RWPE2 (cell line): ENCODE data around the gene GALNT16.

Experiments
- ATAC-seq: fragments of 200-7000 bp; cut with Tn5 transposase; 3 replicates; pipeline ENCODE4 v1.9.1; 2021; ENCODE audit warnings: low read depth
- DNase-seq: peaks from one replicate; pipeline ENCODE4 v3.0.0-alpha.2; 2020; ENCODE audit warnings: low spot score
- H3K27ac ChIP-seq: fragments of 450-650 bp; 2 replicates; pipeline ENCODE4 v1.5.1; 2017; ENCODE audit warnings: mild to moderate bottlenecking; ENCODE audit not compliant: poor library complexity, severe bottlenecking
- H3K27me3 ChIP-seq: fragments of 250-450 bp; sonication (Bioruptor Pico); 2 replicates; pipeline ENCODE4 v1.5.1; 2021; ENCODE audit warnings: mild to moderate bottlenecking, moderate library complexity; ENCODE audit not compliant: insufficient read depth, poor library complexity, severe bottlenecking
- H3K36me3 ChIP-seq: fragments of 250-450 bp; sonication (Bioruptor Pico); 2 replicates; pipeline ENCODE4 v1.5.1; 2020; ENCODE audit warnings: low read depth, mild to moderate bottlenecking, moderate library complexity
- H3K4me1 ChIP-seq: fragments of 250-450 bp; sonication (Bioruptor Pico); 2 replicates; pipeline ENCODE4 v1.5.1; 2021; ENCODE audit warnings: mild to moderate bottlenecking, moderate library complexity; ENCODE audit not compliant: insufficient read depth, poor library complexity, severe bottlenecking
- H3K4me3 ChIP-seq: fragments of 250-450 bp; sonication (Bioruptor Pico); 2 replicates; pipeline ENCODE4 v1.5.1; 2021; ENCODE audit warnings: mild to moderate bottlenecking, moderate library complexity; ENCODE audit not compliant: severe bottlenecking
- H3K9me3 ChIP-seq: fragments of 250-450 bp; sonication (Bioruptor Pico); 2 replicates; pipeline ENCODE4 v1.5.1; 2021; ENCODE audit warnings: mild to moderate bottlenecking, moderate library complexity; ENCODE audit not compliant: severe bottlenecking
- CTCF ChIP-seq: fragments of 450-650 bp; IDR thresholded peaks from one replicate; pipeline ENCODE4 v1.5.1; 2017; ENCODE audit warnings: mild to moderate bottlenecking, moderate library complexity; ENCODE audit not compliant: poor library complexity, severe bottlenecking

GALNT16 gene

GRCh38 chr14:69392481-69392880 is 132.5 kb downstream of the GALNT16 start:
- ATAC-seq = no peak
- Histone ChIP-seq H3K36me3 (peaks cover 100% of the 10 kb centered on the region), H3K9me3 (no peaks in the 10 kb centered on the region), H3K27ac (no peak overlapping the region), H3K4me1 (no peaks in the 10 kb centered on the region), H3K27me3 (no peaks in the 10 kb centered on the region), H3K4me3 (no peak overlapping the region)
- DNase-seq = no peak
- TF ChIP-seq CTCF = no peak

GRCh38 chr14:69395929-69396328 is 136.0 kb downstream of the GALNT16 start:
- Histone ChIP-seq H3K36me3 (peaks cover 67% of the 10 kb centered on the region), H3K4me1 (no peaks in the 10 kb centered on the region), H3K4me3 (no peak overlapping the region), H3K9me3 (no peaks in the 10 kb centered on the region), H3K27me3 (no peaks in the 10 kb centered on the region), H3K27ac (no peak overlapping the region)
- DNase-seq (no peak), ATAC-seq (no peak)
- no peak for TF ChIP-seq CTCF

- ATAC-seq = peak; percentile 93
- H3K4me1 ChIP-seq = peaks cover 11% of the 10 kb centered on the region
- no peaks in the 10 kb centered on the region for H3K9me3 ChIP-seq
- peak within 1 kb of the TSS; percentile 63 for H3K27ac ChIP-seq
- no peaks in the 10 kb centered on the region for H3K27me3 ChIP-seq
- H3K36me3 ChIP-seq = peaks cover 48% of the 10 kb centered on the region
- H3K4me3 ChIP-seq = peak within 1 kb of the TSS; percentile 86
- peak; percentile 98 for DNase-seq
- TF ChIP-seq CTCF = no peak
Measured at GRCh38 chr14:69398053-69398817, 138.3 kb downstream of the GALNT16 start, which contains the start of the genes ERH and SLC39A9. TSS of gene ERH (minus strand) at chr14:69398299. CDS start at chr14:69398233, 66 bp downstream. TSS of gene SLC39A9 (plus strand) at chr14:69398692. CDS start at chr14:69399370, 678 bp downstream.

- DNase-seq = no peak
- no peak for TF ChIP-seq CTCF
- peaks cover 42% of the 10 kb centered on the region for H3K36me3 ChIP-seq
- peaks cover 11% of the 10 kb centered on the region for H3K4me1 ChIP-seq
- H3K27me3 ChIP-seq = no peaks in the 10 kb centered on the region
- H3K27ac ChIP-seq = peak overlapping the region; percentile 63
- H3K4me3 ChIP-seq = peak overlapping the region; percentile 86
- no peaks in the 10 kb centered on the region for H3K9me3 ChIP-seq
- ATAC-seq = peak; percentile 26; the same call in 2 of the 3 replicates
Measured at GRCh38 chr14:69398818-69399210, 138.9 kb downstream of the GALNT16 start.

GRCh38 chr14:69399750-69400149 is 139.8 kb downstream of the GALNT16 start:
- H3K27ac ChIP-seq = no peak overlapping the region

More at GRCh38 chr14:69399750-69400149, 139.8 kb downstream of the GALNT16 start:
- peaks cover 39% of the 10 kb centered on the region for H3K36me3 ChIP-seq
- ATAC-seq (no peak), DNase-seq (no peak)
- H3K27me3 ChIP-seq = no peaks in the 10 kb centered on the region
- no peaks in the 10 kb centered on the region for H3K9me3 ChIP-seq
- H3K4me1 ChIP-seq = peaks cover 11% of the 10 kb centered on the region
- no peak for TF ChIP-seq CTCF
- peak overlapping the region; percentile 86 for H3K4me3 ChIP-seq
